DMS 273 treated with DMSO at 0.1 percent for 48 hours (cell line): Measurements from ENCODE around the gene NACC2.
"Not testable (repeated sequence)": the region's sequence is repeated elsewhere in the genome, so short reads cannot be mapped to it uniquely, and the experiment has no call there.

Source experiments
- DNase-seq: peaks from one replicate; lab custom pipeline; 2025; lab: John Stamatoyannopoulos, UW

Gene NACC2

GRCh38 chr9:135976531-135976930 lies 118.6 kb downstream of the NACC2 start:
- DNase-seq, result no peak

- DNase-seq, result no peak
These were observed 119.3 kb downstream of the NACC2 start for GRCh38 chr9:135975834-135976233.

- DNase-seq, result no peak
These were observed 120.9 kb downstream of the NACC2 start for GRCh38 chr9:135974220-135974573.

GRCh38 chr9:135973277-135974219 lies 121.5 kb downstream of the NACC2 start:
- DNase-seq, result no peak

- no peak for DNase-seq
These were observed 123.2 kb downstream of the NACC2 start for GRCh38 chr9:135971892-135972291.

GRCh38 chr9:135971111-135971766 lies 123.8 kb downstream of the NACC2 start:
- no peak for DNase-seq

GRCh38 chr9:135970128-135970815 lies 124.8 kb downstream of the NACC2 start:
- no peak for DNase-seq

GRCh38 chr9:135969064-135969683 lies 125.9 kb downstream of the NACC2 start:
- no peak for DNase-seq

- DNase-seq, result no peak
These were observed 126.5 kb downstream of the NACC2 start for GRCh38 chr9:135968601-135969000.

- DNase-seq, result no peak
These were observed 127.0 kb downstream of the NACC2 start for GRCh38 chr9:135968083-135968476.

GRCh38 chr9:135966916-135967260 lies 128.2 kb downstream of the NACC2 start:
- not testable (repeated sequence) for DNase-seq

GRCh38 chr9:135965124-135965756 lies 129.8 kb downstream of the NACC2 start:
- DNase-seq, result no peak

GRCh38 chr9:135963938-135964337 lies 131.2 kb downstream of the NACC2 start:
- DNase-seq, result no peak

GRCh38 chr9:135963338-135963737 lies 131.8 kb downstream of the NACC2 start:
- no peak for DNase-seq

- DNase-seq, result no peak
These were observed 132.3 kb downstream of the NACC2 start for GRCh38 chr9:135962696-135963307.

GRCh38 chr9:135961811-135962695 lies 133.0 kb downstream of the NACC2 start:
- DNase-seq, result no peak

GRCh38 chr9:135961277-135961715 lies 133.8 kb downstream of the NACC2 start, which contains the start of gene UBAC1:
UBAC1 (minus strand) TSS chr9:135961373; CDS start chr9:135961162, 211 bp downstream.
- DNase-seq, result peak; percentile 76

- no peak for DNase-seq
These were observed 134.4 kb downstream of the NACC2 start for GRCh38 chr9:135960411-135961276.

- no peak for DNase-seq
These were observed 135.3 kb downstream of the NACC2 start for GRCh38 chr9:135959814-135960213.
